Hepatocyte (in vitro differentiated cells): ENCODE data around the gene ST8SIA1.

Experiments used
- CTCF ChIP-seq: fragments of 200-600 bp; sonication (generic); IDR thresholded peaks from 2 replicates; pipeline ENCODE4 v1.5.1; 2016; ENCODE audit warnings: antibody characterized with exemption, mild to moderate bottlenecking; ENCODE audit not compliant: poor library complexity
- EZH2 ChIP-seq: fragments of 200-600 bp; sonication (generic); IDR thresholded peaks from 2 replicates; pipeline ENCODE4 v1.6.1; 2016; ENCODE audit warnings: antibody characterized with exemption, mild to moderate bottlenecking, borderline replicate concordance
- EZH2phosphoT487 ChIP-seq: fragments of 200-600 bp; sonication (generic); IDR thresholded peaks from one replicate; pipeline ENCODE4 v1.6.1; 2018; ENCODE audit warnings: antibody characterized with exemption, mild to moderate bottlenecking, low read depth, moderate library complexity; ENCODE audit not compliant: unreplicated experiment, severe bottlenecking

GRCh38 chr12:22355011-22355580 lies 20.6 kb upstream of the ST8SIA1 start:
- TF ChIP-seq EZH2 (no peak), CTCF (no peak), EZH2phosphoT487 (no peak)
